ENCODE results near the gene ETFBKMT. TPM values are rescaled to one million over a fixed set of nuclear protein-coding genes. Genes with fewer than 3 reads are reported as not detected.

Gene ETFBKMT
- polyA plus RNA-seq, 1 donor (not counting 4 experiments of a cell fraction or from before 2014, with no cell fraction given): 1.4 TPM

GRCh38 chr12:31633464-31633863 is 26.0 kb upstream of the ETFBKMT start:
- no peaks in the 10 kb centered on the region for H3K36me3 ChIP-seq (ENCODE audit: control insufficient read depth in 2 of 2, extremely low read depth in 1 of 2, insufficient read depth in 2 of 2, low read length in 2 of 2)
- no peaks in the 10 kb centered on the region for H3K9me3 ChIP-seq (ENCODE audit: control insufficient read depth, low read depth, low read length)
- no peak for FAIRE-seq
- no peak overlapping the region for H3K9ac ChIP-seq (ENCODE audit: control insufficient read depth, extremely low read depth, insufficient read depth, low read length)
- dilution Hi-C loops (cut with MboI; ENCODE audit: extremely low pct_ligation_motif_present, low sequenced_read_pairs): no loop called here
- no peak for TF ChIP-seq EZH2 (IDR thresholded peaks at IDR 0.05; ENCODE audit: low read length)
- TF ChIP-seq, protein P1, sequence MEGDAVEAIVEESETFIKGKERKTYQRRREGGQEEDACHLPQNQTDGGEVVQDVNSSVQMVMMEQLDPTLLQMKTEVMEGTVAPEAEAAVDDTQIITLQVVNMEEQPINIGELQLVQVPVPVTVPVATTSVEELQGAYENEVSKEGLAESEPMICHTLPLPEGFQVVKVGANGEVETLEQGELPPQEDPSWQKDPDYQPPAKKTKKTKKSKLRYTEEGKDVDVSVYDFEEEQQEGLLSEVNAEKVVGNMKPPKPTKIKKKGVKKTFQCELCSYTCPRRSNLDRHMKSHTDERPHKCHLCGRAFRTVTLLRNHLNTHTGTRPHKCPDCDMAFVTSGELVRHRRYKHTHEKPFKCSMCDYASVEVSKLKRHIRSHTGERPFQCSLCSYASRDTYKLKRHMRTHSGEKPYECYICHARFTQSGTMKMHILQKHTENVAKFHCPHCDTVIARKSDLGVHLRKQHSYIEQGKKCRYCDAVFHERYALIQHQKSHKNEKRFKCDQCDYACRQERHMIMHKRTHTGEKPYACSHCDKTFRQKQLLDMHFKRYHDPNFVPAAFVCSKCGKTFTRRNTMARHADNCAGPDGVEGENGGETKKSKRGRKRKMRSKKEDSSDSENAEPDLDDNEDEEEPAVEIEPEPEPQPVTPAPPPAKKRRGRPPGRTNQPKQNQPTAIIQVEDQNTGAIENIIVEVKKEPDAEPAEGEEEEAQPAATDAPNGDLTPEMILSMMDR (optimal IDR thresholded peaks at IDR 0.05 in 1 of 3, IDR thresholded peaks at IDR 0.05 in 1 of 3, conservative IDR thresholded peaks at IDR 0.05 in 1 of 3; ENCODE audit: extremely low read depth in 1 of 3, insufficient read depth in 2 of 3, low read length in 3 of 3): no peak
- H4K20me1 ChIP-seq (ENCODE audit: control insufficient read depth, extremely low read depth, insufficient read depth, low read length): no peaks in the 10 kb centered on the region
- H3K9me1 ChIP-seq (ENCODE audit: control insufficient read depth, extremely low read depth, insufficient read depth, low read length): no peaks in the 10 kb centered on the region
- H3K27ac ChIP-seq (ENCODE audit: control insufficient read depth, insufficient read depth, low read length): no peak overlapping the region
- no peak overlapping the region for H2AFZ ChIP-seq (ENCODE audit: control insufficient read depth, low read length)
- H3K4me2 ChIP-seq (ENCODE audit: control insufficient read depth, extremely low read depth, insufficient read depth, low read depth, low read length): no peak overlapping the region
- no peak for DNase-seq (ENCODE audit: low read depth, low spot score)
- H3K27me3 ChIP-seq (ENCODE audit: control insufficient read depth, extremely low read depth, insufficient read depth, low read length): no peaks in the 10 kb centered on the region
- no peaks in the 10 kb centered on the region for H3K4me1 ChIP-seq (ENCODE audit: control insufficient read depth, extremely low read depth, insufficient read depth, low read length)
- no peaks in the 10 kb centered on the region for H3K79me2 ChIP-seq (ENCODE audit: control insufficient read depth, insufficient read depth, low read length)
- H3K4me3 ChIP-seq (ENCODE audit: control insufficient read depth in 2 of 3, extremely low read depth in 1 of 3, insufficient read depth in 2 of 3, low read depth in 1 of 3, low read length in 3 of 3): no peak overlapping the region

DNA sequence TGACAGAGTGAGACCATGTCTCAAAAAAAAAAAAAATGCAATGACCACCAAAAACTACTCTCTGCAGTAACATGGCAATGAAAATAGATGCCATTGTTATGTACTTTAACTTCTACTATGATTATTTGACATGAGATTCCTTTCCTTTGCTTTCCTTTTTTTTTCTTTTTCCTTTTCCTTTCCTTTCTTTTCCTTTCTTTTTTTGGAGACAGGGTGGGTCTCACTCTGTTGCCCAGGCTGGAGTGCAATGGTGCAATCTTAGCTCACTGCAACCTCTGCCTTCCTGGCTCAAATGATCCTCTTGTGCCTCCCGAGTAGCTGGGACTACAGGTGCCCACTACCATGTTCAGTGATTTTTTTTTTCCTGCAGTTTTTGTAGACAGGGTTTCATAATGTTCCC is 24.9 kb upstream of the ETFBKMT start:
- Histone ChIP-seq H3K4me2 (ENCODE audit: control insufficient read depth, extremely low read depth, insufficient read depth, low read depth, low read length) (no peak overlapping the region), H3K9me1 (ENCODE audit: control insufficient read depth, extremely low read depth, insufficient read depth, low read length) (no peaks in the 10 kb centered on the region), H3K9ac (ENCODE audit: control insufficient read depth, extremely low read depth, insufficient read depth, low read length) (no peak overlapping the region), H3K4me1 (ENCODE audit: control insufficient read depth, extremely low read depth, insufficient read depth, low read length) (no peaks in the 10 kb centered on the region), H3K4me3 (ENCODE audit: control insufficient read depth in 2 of 3, extremely low read depth in 1 of 3, insufficient read depth in 2 of 3, low read depth in 1 of 3, low read length in 3 of 3) (no peak overlapping the region), H3K36me3 (ENCODE audit: control insufficient read depth in 2 of 2, extremely low read depth in 1 of 2, insufficient read depth in 2 of 2, low read length in 2 of 2) (no peaks in the 10 kb centered on the region), H4K20me1 (ENCODE audit: control insufficient read depth, extremely low read depth, insufficient read depth, low read length) (no peaks in the 10 kb centered on the region), H2AFZ (ENCODE audit: control insufficient read depth, low read length) (no peak overlapping the region), H3K9me3 (ENCODE audit: control insufficient read depth, low read depth, low read length) (no peaks in the 10 kb centered on the region), H3K27me3 (ENCODE audit: control insufficient read depth, extremely low read depth, insufficient read depth, low read length) (no peaks in the 10 kb centered on the region), H3K79me2 (ENCODE audit: control insufficient read depth, insufficient read depth, low read length) (no peaks in the 10 kb centered on the region), H3K27ac (ENCODE audit: control insufficient read depth, insufficient read depth, low read length) (no peak overlapping the region)
- dilution Hi-C loops (cut with MboI; ENCODE audit: extremely low pct_ligation_motif_present, low sequenced_read_pairs): no loop called here
- DNase-seq (ENCODE audit: low read depth, low spot score) (no peak), FAIRE-seq (no peak)
- TF ChIP-seq, protein P1 (optimal IDR thresholded peaks at IDR 0.05 in 1 of 3, IDR thresholded peaks at IDR 0.05 in 1 of 3, conservative IDR thresholded peaks at IDR 0.05 in 1 of 3; ENCODE audit: extremely low read depth in 1 of 3, insufficient read depth in 2 of 3, low read length in 3 of 3): no peak
- TF ChIP-seq EZH2 (IDR thresholded peaks at IDR 0.05; ENCODE audit: low read length): no peak

Data from keratinocyte (primary cell).